Stimulated activated CD4-positive, alpha-beta T cell treated with anti-CD3 and anti-CD28 coated beads, Interleukin-12 subunit alpha, Interleukin-12 subunit beta, amount 100 ng/mL, for 24 hours (primary cell): ENCODE measurements around the gene CRMP1.

ENCODE experiments used
- DNase-seq, 2 experiments: peaks; one replicate each; pipeline ENCODE4 v3.0.0-alpha.2; 2020; ENCODE audit warnings: low read depth in 2 of 2

CRMP1 gene

GRCh38 chr4:5893004-5893580 is at the start of gene CRMP1:
Gene CRMP1 (minus strand): TSS chr4:5893086. CDS start chr4:5892969, 117 bp downstream.
- no peak for DNase-seq

GRCh38 chr4:5941601-5942000 is 48.7 kb upstream of the CRMP1 start:
- no peak for DNase-seq

GRCh38 chr4:5940470-5941203 is 47.8 kb upstream of the CRMP1 start:
- DNase-seq, result no peak

- DNase-seq, result no peak
Measured at GRCh38 chr4:5933996-5934831, 41.3 kb upstream of the CRMP1 start.

GRCh38 chr4:5933116-5933515 is 40.2 kb upstream of the CRMP1 start:
- DNase-seq, result no peak

- DNase-seq, result no peak
Measured at GRCh38 chr4:5932035-5932568, 39.2 kb upstream of the CRMP1 start.

GRCh38 chr4:5931526-5931925 is 38.6 kb upstream of the CRMP1 start:
- no peak for DNase-seq

- DNase-seq, result no peak
Measured at GRCh38 chr4:5930876-5931275, 38.0 kb upstream of the CRMP1 start.

GRCh38 chr4:5930456-5930855 is 37.6 kb upstream of the CRMP1 start:
- no peak for DNase-seq

- no peak for DNase-seq
Measured at GRCh38 chr4:5928844-5929420, 36.0 kb upstream of the CRMP1 start.

- no peak for DNase-seq
Measured at GRCh38 chr4:5928274-5928673, 35.4 kb upstream of the CRMP1 start.

GRCh38 chr4:5927747-5928146 is 34.9 kb upstream of the CRMP1 start:
- no peak for DNase-seq

- no peak for DNase-seq
Measured at GRCh38 chr4:5927116-5927515, 34.2 kb upstream of the CRMP1 start.

- DNase-seq, result no peak
Measured at GRCh38 chr4:5926598-5926997, 33.7 kb upstream of the CRMP1 start.

- DNase-seq, result no peak
Measured at GRCh38 chr4:5925419-5926200, 32.7 kb upstream of the CRMP1 start.

GRCh38 chr4:5924461-5925125 is 31.7 kb upstream of the CRMP1 start:
- no peak for DNase-seq

- no peak for DNase-seq
Measured at GRCh38 chr4:5923376-5923775, 30.5 kb upstream of the CRMP1 start.

- no peak for DNase-seq
Measured at GRCh38 chr4:5922556-5922955, 29.7 kb upstream of the CRMP1 start.

GRCh38 chr4:5921981-5922380 is 29.1 kb upstream of the CRMP1 start:
- no peak for DNase-seq

GRCh38 chr4:5921101-5921980 is 28.5 kb upstream of the CRMP1 start:
- no peak for DNase-seq
